Putamen (tissue), 1 donor: ENCODE data around the gene PSTPIP2.
"Not testable (repeated sequence)": the region's sequence is repeated elsewhere in the genome, so short reads cannot be mapped to it uniquely, and the experiment has no call there.

ENCODE experiments used
- DNase-seq: peaks from one replicate; pipeline ENCODE4 v3.0.0-alpha.2; 2016; ENCODE audit warnings: low spot score

The PSTPIP2 gene

GRCh38 chr18:45981821-45982220 lies 90.2 kb downstream of the PSTPIP2 start:
- no peak for DNase-seq

- no peak for DNase-seq
Measured at GRCh38 chr18:45980229-45980628, 91.8 kb downstream of the PSTPIP2 start.

- no peak for DNase-seq
Measured at GRCh38 chr18:45978084-45978483, 94.0 kb downstream of the PSTPIP2 start.

GRCh38 chr18:45976974-45977373 lies 95.1 kb downstream of the PSTPIP2 start:
- no peak for DNase-seq

- DNase-seq: no peak
Measured at GRCh38 chr18:45976566-45976965, 95.5 kb downstream of the PSTPIP2 start.

- peak; percentile 47 for DNase-seq
Measured at GRCh38 chr18:45974088-45974536, 97.9 kb downstream of the PSTPIP2 start.

- peak; percentile 96 for DNase-seq
Measured at GRCh38 chr18:45967007-45967706, 104.9 kb downstream of the PSTPIP2 start, which contains the start of gene EPG5. TSS of gene EPG5 (minus strand) at chr18:45967329. CDS start at chr18:45967239, 90 bp downstream.

GRCh38 chr18:45964913-45965312 lies 107.1 kb downstream of the PSTPIP2 start:
- DNase-seq: not testable (repeated sequence)

GRCh38 chr18:45962866-45963265 lies 109.2 kb downstream of the PSTPIP2 start:
- DNase-seq: no peak

- DNase-seq: no peak
Measured at GRCh38 chr18:45962461-45962860, 109.6 kb downstream of the PSTPIP2 start.

GRCh38 chr18:45959484-45959883 lies 112.6 kb downstream of the PSTPIP2 start:
- not testable (repeated sequence) for DNase-seq

GRCh38 chr18:45958730-45959129 lies 113.3 kb downstream of the PSTPIP2 start:
- DNase-seq: no peak

GRCh38 chr18:45958027-45958426 lies 114.0 kb downstream of the PSTPIP2 start:
- DNase-seq: no peak

GRCh38 chr18:45957100-45957499 lies 115.0 kb downstream of the PSTPIP2 start:
- DNase-seq: no peak

- peak; percentile 70 for DNase-seq
Measured at GRCh38 chr18:45954070-45954934, 117.8 kb downstream of the PSTPIP2 start.

- DNase-seq: no peak
Measured at GRCh38 chr18:45951016-45951714, 120.9 kb downstream of the PSTPIP2 start.

- DNase-seq: no peak
Measured at GRCh38 chr18:45945669-45946068, 126.4 kb downstream of the PSTPIP2 start.

- DNase-seq: no peak
Measured at GRCh38 chr18:45940724-45941123, 131.3 kb downstream of the PSTPIP2 start.

GRCh38 chr18:45939236-45939635 lies 132.8 kb downstream of the PSTPIP2 start:
- DNase-seq: no peak

- DNase-seq: no peak
Measured at GRCh38 chr18:45938488-45938935, 133.5 kb downstream of the PSTPIP2 start.

- no peak for DNase-seq
Measured at GRCh38 chr18:45935591-45936335, 136.3 kb downstream of the PSTPIP2 start.
